Measurements from ENCODE around the gene GRK7.

- TF ChIP-seq CTCF (IDR thresholded peaks at IDR 0.05) = no peak
- no peak for TF ChIP-seq POLR2A (IDR thresholded peaks at IDR 0.05)
Measured at GRCh38 chr3:141808586-141808985, 45.4 kb downstream of the GRK7 start.

All from uterus (tissue), 2 donors.